HG02678 (cell line): ENCODE results near the gene FAM83C.
"Not testable (repeated sequence)": the region's sequence is repeated elsewhere in the genome, so short reads cannot be mapped to it uniquely, and the experiment has no call there.

Experiments
- ATAC-seq: cut with Tn5 transposase; IDR thresholded peaks from one replicate; pipeline ENCODE4 v1.9.1; 2021; ENCODE audit warnings: mild to moderate bottlenecking, moderate library complexity; ENCODE audit not compliant: unreplicated experiment

Gene FAM83C

DNA sequence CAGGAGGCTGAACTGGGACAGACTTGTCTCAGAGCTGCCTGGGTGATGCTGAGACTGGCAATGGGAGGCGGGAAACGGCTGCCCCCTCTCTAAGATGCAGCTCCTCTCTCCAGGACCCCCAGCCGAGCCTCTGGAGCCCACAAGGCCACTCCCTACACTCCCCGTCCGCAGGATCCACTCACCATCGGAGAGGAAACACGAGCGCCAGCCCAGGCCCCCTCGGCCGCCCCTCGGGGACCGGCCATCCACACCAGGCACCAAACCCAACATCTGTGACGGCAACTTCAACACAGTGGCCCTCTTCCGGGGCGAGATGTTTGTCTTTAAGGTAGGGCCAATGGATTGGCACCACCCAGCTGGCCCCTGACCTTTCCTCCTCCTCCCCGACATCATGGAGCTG, 25.1 kb downstream of the FAM83C start:
- ATAC-seq = no peak

DNA sequence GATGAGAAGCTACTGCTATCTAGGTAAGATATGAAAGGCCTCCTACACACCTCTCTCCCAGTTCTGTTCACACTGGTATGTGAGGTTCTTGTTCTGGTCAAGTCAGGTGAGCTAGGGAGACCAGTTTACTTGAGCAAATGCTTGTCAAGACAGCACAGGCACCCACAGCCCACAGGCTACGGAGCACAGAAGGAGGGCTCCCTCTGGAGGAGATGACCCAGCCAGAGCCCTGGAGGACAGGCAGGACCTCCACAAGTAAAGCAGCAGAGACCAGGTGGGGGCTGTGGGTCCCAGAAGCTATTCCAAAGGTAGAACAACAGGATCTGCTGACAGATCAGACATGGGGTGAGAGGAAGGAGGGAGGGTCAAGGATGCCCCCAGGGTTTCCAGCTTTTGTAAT, 27.5 kb downstream of the FAM83C start:
- ATAC-seq = no peak

DNA sequence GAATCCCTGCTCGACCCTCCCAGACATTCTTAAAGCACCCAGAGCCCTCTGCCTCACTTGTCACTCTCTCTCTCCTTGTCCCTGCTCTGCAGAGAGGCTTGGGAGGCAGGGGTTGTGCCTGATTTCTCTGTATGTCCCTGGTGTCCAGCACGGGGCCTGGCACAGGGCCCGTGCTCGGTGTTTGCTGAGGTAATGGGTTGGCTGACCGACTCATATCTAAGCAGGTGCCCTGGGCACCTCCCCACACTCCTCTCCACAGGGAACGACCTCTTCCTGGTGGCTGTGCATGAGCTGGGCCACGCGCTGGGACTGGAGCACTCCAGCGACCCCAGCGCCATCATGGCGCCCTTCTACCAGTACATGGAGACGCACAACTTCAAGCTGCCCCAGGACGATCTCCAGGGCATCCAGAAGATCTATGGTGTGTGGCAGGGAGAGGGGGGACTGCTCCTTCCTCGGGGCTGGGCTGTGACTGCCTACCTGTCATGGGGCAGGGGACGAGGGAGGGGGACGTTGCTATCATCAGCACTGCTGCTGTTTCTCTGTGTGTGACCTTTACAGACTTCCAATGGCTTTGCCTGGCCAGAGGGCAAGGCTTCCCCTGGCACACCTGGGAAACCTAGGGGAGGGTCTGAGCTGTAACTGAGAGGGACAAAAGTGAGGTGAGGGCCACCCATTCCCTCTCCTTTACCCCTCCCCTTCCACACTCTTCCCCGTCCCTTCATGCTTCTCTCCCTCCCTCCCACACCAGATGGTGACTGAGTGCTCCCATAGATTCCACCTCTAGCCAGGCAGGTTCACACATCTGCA, 28.5 kb downstream of the FAM83C start:
- ATAC-seq = no peak

DNA sequence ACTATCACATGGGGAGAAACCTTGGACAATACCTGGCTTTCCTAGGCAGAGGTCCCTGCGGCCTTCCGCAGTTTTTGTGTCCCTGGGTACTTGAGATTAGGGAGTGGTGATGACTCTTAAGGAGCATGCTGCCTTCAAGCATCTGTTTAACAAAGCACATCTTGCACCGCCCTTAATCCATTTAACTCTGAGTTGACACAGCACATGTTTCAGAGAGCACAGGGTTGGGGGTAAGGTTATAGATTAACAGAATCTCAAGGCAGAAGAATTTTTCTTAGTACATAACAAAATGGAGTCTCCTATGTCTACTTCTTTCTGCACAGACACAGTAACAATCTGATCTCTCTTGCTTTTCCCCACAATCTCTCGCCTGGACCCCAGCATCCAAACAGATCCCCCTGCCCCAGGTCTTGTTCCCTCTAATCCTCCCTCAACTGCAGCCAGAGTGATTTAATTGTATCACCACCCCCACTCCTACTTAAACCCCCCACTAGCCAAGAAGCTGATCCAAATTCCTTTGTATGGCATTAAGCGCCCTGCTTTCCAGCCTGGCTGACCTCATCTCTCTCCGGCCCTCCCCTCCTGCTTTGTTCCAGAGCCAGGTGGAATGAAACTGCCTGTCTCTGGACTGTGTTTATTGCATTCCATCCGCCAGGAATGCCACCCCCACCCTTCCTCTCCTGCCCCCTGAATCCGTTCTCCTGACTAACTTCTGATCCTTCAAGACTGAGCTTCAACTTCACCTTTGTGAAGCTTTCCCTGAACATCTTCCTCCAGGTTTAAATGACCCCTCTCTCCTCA, 29.3 kb downstream of the FAM83C start:
- ATAC-seq = not testable (repeated sequence)

DNA sequence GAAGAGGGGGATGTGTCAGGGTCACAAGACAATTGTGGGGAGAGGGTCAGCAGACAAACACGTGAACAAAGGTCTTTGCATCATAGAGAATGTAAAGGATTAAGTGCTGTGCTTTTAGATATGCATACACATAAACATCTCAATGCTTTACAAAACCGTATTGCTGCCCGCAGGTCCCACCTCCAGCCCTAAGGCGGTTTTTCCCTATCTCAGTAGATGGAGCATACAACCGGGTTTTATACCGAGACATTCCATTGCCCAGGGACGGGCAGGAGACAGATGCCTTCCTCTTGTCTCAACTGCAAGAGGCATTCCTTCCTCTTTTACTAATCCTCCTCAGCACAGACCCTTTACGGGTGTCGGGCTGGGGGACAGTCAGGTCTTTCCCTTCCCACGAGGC, 29.9 kb downstream of the FAM83C start:
- ATAC-seq = not testable (repeated sequence)

DNA sequence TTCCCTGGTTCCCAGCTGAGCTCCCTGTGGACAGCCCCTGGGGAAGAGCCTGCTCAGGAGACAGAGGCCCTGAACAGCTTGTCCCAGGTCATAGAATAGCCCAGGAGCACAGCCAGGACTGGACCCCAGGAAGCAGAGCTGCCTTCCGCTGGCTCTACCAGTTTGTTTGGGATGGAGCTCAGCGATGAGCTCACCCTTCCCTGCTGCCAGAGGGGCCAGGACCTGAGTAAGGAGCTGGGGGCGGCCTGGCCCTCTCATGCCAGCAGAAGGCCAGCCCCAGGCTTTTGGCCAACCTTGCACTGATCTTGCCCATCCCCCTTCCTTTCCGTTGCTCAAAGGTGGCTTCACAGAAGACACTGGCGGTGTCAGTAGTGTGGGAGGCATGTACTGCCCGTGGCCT, 31.8 kb downstream of the FAM83C start:
- ATAC-seq = no peak

DNA sequence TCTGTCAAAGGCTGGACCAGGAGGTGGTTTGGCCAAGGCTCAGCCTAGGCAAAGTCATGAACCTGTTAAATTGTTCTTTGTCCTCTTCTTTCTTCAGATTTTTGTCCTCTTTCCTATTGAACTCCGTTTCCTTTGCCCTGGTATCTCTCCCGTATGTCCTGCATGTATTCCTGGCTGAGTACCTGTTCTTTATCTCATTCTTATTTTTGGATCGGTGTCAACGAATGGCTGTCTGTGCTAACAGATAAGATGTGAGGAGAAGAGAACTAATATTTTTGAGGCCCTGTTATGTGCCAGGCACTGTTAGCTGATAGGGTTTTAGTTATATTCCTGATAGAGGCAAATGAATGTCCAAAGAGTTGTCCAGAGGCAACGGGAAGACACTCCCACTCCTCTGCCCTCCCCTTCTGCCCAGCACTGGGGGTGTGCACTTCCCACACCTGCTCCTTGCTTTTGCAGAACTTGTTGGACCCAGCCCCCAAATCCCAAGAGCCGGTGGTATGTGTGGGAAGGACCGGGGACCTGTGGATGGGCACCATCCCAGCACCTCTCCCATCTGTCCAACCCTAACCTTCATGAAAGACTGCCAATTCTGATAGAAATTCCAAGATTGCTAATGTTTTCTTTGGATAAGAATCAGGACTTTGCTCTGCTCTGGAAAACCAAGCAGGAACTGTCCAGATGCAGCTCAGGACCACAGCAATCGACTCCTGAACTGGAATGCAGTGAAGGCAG, 34.9 kb downstream of the FAM83C start:
- ATAC-seq = no peak

DNA sequence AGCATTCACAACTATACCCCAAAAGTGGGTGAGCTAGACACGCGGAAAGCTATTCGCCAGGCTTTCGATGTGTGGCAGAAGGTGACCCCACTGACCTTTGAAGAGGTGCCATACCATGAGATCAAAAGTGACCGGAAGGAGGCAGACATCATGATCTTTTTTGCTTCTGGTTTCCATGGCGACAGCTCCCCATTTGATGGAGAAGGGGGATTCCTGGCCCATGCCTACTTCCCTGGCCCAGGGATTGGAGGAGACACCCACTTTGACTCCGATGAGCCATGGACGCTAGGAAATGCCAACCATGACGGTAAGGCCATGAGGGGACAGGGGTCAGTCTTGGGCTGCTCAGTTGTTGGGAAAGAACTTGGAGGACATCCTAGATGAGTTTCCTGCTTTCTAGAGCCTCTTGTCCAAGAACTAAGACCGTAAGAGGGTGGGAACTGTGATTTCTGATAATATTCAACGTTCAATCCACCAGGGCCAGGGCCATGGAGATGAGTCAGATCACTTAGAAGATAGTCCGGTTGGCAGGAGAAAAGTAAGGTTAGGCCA, 37.7 kb downstream of the FAM83C start:
- ATAC-seq = no peak

DNA sequence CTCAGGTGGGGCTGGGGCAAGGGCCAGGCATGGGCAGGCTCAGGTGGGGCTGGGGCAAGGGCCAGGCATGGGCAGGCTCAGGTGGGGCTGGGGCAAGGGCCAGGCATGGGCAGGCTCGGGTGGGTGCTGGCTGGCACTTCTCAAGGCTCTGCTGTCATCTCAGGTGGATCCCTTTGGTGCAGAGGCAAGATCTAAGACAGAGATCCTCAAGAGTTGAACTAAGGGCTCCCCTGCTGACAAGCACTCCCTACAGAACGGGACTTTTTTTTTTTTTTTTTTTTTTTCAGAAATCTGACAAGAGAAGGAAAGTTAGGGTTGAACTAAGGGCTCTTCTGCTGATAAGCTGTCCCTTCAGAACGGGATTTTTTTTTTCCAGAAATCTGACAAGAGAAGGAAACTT, 39.2 kb downstream of the FAM83C start:
- no peak for ATAC-seq

DNA sequence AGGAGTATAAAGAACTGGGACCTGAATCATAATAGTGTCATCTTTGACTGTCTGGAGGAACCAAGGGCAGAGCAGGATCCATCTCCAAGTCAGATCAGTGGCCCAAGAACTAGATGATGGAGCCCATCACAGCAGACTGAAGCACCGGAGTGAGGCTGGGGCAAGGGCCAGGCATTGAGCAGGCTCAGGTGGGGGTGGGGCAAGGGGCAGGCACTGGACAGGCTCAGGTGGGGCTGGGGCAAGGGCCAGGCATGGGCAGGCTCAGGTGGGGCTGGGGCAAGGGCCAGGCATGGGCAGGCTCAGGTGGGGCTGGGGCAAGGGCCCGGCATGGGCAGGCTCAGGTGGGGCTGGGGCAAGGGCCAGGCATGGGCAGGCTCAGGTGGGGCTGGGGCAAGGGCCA, 39.6 kb downstream of the FAM83C start:
- not testable (repeated sequence) for ATAC-seq

DNA sequence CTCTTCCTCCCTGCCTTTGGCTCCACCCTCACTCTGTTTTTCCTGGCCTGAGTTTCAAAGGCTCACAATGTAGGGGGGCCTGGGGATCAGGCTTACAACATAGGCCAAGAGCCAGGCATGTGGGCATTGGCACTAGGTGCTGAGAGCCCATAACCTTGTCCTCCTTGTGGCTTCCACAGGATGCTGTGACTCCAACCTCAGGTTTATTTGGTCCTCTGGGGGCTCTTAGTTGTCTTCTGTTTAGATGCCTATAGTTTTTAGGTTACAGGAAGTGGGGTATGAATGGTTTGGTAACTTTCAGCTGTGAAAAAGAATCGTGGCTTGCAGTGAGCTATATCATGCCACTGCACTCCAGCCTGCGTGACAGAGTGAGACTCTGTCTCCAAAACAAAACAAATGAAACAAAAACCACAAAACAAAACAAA, 40.2 kb downstream of the FAM83C start:
- peak; percentile 47 for ATAC-seq

DNA sequence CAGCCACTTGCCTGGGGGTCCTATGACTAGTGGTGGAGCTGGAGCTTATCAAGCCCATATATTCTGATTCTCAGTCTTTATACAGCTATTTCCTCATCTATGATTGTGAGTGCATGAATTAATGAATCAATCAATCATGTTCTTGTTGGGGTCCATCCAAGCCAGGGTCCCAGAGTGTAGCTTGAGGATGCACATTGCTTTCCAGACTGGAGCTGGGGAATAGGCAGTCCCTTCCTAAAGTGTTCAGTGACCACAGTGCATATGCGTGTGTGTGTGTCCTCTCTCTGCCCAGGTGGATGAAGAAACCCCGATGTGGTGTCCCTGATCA, 40.6 kb downstream of the FAM83C start:
- no peak for ATAC-seq

DNA sequence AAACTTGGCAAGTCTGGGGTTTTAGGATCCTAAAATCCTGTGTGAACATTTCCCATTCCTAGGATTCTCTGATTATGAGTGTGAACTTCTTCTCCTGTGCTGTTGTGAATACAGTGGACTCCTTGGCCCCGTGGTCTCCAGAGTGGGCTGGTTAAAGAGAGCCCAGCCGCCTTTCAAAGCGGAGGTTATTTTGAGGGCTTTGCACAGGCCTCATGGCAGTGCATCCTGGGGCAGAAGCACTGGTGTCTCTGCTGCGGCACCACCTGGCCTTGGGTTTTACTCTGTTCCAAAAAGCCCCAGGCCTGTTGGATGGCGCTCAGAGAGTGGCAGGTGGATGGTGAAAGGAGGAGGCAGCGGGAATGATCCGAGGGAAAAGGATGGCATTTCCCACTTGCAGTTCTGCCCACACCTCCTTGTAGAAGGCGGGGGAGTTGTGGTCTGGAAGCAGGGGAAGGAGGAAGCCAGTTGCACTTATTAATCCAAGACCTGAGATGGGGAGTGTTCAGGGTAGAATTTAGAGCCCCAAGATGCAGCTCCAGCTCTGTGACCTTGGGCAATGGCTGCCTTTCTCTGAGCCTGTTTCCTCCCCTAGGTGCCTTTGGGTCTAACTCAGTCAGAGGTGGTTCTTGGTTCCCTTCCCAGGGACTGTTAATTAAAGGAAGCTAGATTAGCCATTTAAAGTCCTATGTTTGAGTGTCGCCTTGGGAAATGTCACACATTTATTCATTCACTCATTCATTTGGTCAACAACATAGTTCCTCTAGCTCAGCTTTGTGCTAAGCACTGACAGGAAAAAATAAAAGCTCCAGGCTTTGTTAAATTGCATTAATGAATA, 43.4 kb downstream of the FAM83C start:
- no peak for ATAC-seq

DNA sequence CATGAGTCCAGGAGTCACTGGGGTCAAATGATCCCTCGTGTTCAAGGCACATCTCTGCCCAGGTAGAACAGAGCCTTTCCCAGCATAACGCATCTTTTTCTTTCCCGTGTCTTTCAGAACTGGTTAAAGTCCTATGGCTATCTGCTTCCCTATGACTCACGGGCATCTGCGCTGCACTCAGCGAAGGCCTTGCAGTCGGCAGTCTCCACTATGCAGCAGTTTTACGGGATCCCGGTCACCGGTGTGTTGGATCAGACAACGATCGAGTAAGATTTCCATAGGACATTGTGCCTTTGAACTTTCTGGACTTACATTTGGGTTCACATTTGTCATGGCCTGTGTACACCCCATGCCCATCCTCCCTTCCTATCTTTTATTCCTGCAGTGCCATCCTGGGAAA, 45.5 kb downstream of the FAM83C start:
- no peak for ATAC-seq

DNA sequence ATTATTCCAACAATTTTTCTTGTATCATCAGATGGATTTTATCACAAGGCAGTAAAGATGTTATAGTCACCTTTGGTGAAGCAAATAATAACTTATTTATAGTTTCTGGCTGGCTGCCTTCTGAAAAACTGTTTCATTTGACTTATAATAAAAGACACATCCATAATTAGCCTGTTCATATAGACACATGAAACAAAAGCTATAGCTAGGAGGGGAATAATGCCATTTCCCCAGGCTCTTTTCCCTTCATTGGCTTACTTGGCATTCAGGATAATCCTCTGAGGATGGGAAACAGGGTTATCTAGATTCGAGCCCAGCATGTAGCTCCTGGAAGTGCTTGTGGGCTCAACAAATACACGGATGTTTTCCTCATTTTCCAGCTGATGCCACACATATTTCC, 48.2 kb downstream of the FAM83C start:
- ATAC-seq = no peak

DNA sequence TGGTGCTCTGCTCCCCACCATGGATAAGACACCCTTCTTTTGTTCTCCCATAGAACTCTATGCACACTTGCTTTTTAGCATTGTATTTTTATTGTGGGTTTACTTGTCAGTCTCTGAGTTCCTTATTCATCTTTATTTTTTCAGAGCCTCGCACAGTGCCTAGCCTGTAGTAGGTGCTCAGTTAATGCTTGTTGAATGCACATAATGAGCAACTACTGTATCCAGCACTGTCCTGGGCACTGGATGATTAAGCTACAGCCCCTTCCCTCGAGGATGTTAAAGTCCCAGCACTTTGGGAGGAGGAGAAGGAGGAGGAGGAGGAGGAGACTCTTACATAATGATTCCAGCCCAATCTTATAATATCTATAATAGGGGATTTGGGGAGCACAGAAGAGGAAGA, 48.9 kb downstream of the FAM83C start:
- ATAC-seq = no peak

DNA sequence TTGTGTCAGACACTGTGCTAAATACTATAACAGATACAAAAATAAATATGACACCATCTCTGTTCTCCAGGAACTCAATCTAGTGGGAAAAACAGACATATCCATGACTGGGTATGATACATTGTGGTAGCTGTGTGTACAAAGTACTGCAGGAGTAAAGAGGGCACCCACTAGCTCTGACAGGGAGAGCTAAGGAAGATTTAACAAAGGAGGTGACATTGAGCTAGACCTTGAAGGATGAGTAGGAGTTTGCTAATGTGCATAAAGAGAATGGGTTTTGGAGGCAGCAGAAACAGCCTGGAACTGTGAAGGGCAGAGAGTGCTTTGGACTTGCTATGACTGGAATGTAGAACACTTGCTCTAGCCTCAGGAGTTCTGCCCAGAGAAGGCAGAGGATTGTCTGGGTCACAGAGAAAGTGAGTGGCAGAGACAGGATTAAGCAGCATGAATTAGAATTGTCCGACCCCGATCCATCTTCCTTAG, 51.4 kb downstream of the FAM83C start:
- ATAC-seq = no peak

DNA sequence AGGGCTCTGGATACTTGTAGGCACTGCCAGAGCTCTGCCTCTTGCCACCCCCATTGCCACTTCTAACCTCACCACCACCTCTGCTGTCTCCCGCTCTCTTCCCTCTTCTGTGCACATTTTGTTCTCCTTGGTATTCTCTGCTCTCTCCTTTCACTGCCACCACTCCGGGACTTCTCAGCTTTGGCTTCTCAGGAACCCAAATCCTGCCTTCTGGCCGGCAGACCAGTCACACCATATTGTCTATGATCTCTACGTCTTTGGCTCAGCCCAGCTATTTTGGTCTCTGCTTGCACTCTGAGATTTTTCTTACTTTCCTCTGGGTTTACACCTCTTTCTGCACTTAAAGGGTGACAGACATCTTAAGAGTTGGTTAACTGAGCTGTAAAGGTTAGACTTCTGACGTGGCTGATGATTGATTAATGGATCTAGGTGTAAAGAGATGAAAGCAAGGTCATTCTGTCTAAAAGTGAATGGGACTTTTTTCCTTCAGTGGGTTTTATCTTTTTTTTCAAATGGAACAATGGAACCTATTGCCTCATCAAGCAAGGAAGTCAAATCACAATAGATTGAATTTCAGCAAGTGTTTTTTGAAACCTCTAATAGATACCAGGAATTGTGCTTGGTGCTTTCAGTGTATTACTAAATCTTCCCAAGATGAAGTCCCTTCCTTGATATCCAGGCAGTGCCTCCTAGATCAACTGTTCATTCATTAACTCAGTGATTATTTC, 52.0 kb downstream of the FAM83C start:
- no peak for ATAC-seq

DNA sequence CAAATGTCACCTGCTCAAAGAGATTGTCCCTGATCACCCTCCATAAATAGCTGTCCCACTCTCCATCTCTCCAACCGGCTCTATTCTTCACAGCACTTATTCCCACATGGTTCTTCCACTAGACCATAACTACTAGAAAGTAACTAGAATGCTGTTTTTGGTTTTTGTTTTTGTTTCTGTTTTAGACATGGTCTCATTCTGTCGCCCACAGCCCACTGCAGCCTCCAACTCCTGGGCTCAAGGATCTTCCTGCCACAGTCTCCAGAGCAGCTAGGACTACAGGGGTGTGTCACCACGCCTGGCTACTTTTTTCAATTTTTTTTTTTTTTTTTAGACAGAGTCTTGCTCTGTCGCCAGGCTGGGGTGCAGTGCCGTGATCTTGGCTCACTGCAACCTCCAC, 53.5 kb downstream of the FAM83C start:
- no peak for ATAC-seq

DNA sequence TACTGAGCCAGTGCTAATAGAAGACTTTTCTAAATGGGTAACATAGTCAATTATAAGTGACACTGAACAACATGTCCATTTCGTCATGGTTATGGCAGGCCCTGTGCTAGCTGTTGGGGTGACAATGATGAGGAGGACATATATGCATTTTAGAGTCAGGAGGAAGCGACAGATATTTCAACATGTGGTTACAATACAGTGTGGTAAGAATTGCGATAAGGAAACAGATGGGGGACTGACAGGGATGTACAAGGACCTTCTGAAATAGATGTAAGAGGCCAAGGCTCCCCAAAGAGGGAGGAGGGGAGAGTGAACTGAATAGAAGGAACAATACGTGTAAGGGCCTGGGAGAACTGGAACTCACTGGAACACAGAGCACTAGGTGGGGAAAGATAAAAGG, 54.1 kb downstream of the FAM83C start:
- ATAC-seq = no peak
